HG03064 (cell line): Measurements from ENCODE around the gene SHOX.
"Not testable (repeated sequence)": the region's sequence is repeated elsewhere in the genome, so short reads cannot be mapped to it uniquely, and the experiment has no call there.

ENCODE experiments used
- ATAC-seq: cut with Tn5 transposase; IDR thresholded peaks from one replicate; pipeline ENCODE4 v1.9.1; 2021; ENCODE audit warnings: low read depth; ENCODE audit not compliant: unreplicated experiment

The SHOX gene

GRCh38 chrX:636981-637659 lies 6.5 kb downstream of the SHOX start:
- no peak for ATAC-seq

GRCh38 chrX:637660-638481 lies 7.3 kb downstream of the SHOX start:
- ATAC-seq = no peak

- ATAC-seq = no peak
These were observed 8.0 kb downstream of the SHOX start for GRCh38 chrX:638482-639131.

GRCh38 chrX:639151-639550 lies 8.6 kb downstream of the SHOX start:
- ATAC-seq = no peak

GRCh38 chrX:640641-641040 lies 10.1 kb downstream of the SHOX start:
- ATAC-seq = no peak

- no peak for ATAC-seq
These were observed 11.3 kb downstream of the SHOX start for GRCh38 chrX:641671-642435.

GRCh38 chrX:642436-643240 lies 12.0 kb downstream of the SHOX start:
- ATAC-seq = no peak

GRCh38 chrX:643241-643595 lies 12.6 kb downstream of the SHOX start:
- no peak for ATAC-seq

- no peak for ATAC-seq
These were observed 13.3 kb downstream of the SHOX start for GRCh38 chrX:643911-644303.

GRCh38 chrX:644304-645281 lies 14.0 kb downstream of the SHOX start:
- no peak for ATAC-seq

- no peak for ATAC-seq
These were observed 15.6 kb downstream of the SHOX start for GRCh38 chrX:646228-646495.

GRCh38 chrX:646796-647195 lies 16.2 kb downstream of the SHOX start:
- no peak for ATAC-seq

GRCh38 chrX:649166-649565 lies 18.6 kb downstream of the SHOX start:
- ATAC-seq = no peak

- ATAC-seq = no peak
These were observed 19.7 kb downstream of the SHOX start for GRCh38 chrX:650324-650723.

- no peak for ATAC-seq
These were observed 20.2 kb downstream of the SHOX start for GRCh38 chrX:650811-651210.

GRCh38 chrX:651922-652321 lies 21.3 kb downstream of the SHOX start:
- not testable (repeated sequence) for ATAC-seq

- ATAC-seq = no peak
These were observed 21.8 kb downstream of the SHOX start for GRCh38 chrX:652341-652741.

GRCh38 chrX:653306-653705 lies 22.7 kb downstream of the SHOX start:
- ATAC-seq = no peak

GRCh38 chrX:661154-661553 lies 30.6 kb downstream of the SHOX start:
- no peak for ATAC-seq
